NT2/D1 (cell line): Measurements from ENCODE around the gene ATL1.

Source experiments
- SUZ12 ChIP-seq: IDR thresholded peaks from 2 replicates; pipeline ENCODE4 v1.6.1; 2011; ENCODE audit not compliant: insufficient read length, insufficient read depth; ENCODE audit errors: extremely low read depth
- YY1 ChIP-seq: IDR thresholded peaks from 2 replicates; pipeline ENCODE4 v1.6.1; 2011; ENCODE audit not compliant: insufficient read length, insufficient read depth

GRCh38 chr14:50659327-50659974 is 99.5 kb downstream of the ATL1 start:
- TF ChIP-seq SUZ12 (no peak), YY1 (no peak)
